ENCODE data around the gene MAG.

The MAG gene

GRCh38 chr19:35297922-35298321, 6.0 kb downstream of the MAG start:
- no peak for DNase-seq (ENCODE audit: low read depth, low spot score)

GRCh38 chr19:35298561-35298972, 6.6 kb downstream of the MAG start:
- no peak for DNase-seq (ENCODE audit: low read depth, low spot score)

GRCh38 chr19:35299523-35300338, 7.8 kb downstream of the MAG start:
- DNase-seq (ENCODE audit: low read depth, low spot score): no peak

- DNase-seq (ENCODE audit: low read depth, low spot score): no peak
These were observed 8.3 kb downstream of the MAG start for GRCh38 chr19:35300339-35300649.

- DNase-seq (ENCODE audit: low read depth, low spot score): no peak
These were observed 10.0 kb downstream of the MAG start for GRCh38 chr19:35301961-35302360.

- DNase-seq (ENCODE audit: low read depth, low spot score): no peak
These were observed 10.5 kb downstream of the MAG start for GRCh38 chr19:35302446-35302845.

GRCh38 chr19:35303357-35303915, 11.5 kb downstream of the MAG start:
- no peak for DNase-seq (ENCODE audit: low read depth, low spot score)

GRCh38 chr19:35304036-35304435, 12.1 kb downstream of the MAG start:
- DNase-seq (ENCODE audit: low read depth, low spot score): no peak

GRCh38 chr19:35305181-35305580, 13.2 kb downstream of the MAG start:
- DNase-seq (ENCODE audit: low read depth, low spot score): no peak

- no peak for DNase-seq (ENCODE audit: low read depth, low spot score)
These were observed 14.7 kb downstream of the MAG start for GRCh38 chr19:35306473-35307246.

GRCh38 chr19:35307931-35308330, 16.0 kb downstream of the MAG start:
- DNase-seq (ENCODE audit: low read depth, low spot score): no peak

- no peak for DNase-seq (ENCODE audit: low read depth, low spot score)
These were observed 16.9 kb downstream of the MAG start for GRCh38 chr19:35308910-35309309.

- DNase-seq (ENCODE audit: low read depth, low spot score): no peak
These were observed 17.7 kb downstream of the MAG start for GRCh38 chr19:35309481-35310279.

GRCh38 chr19:35310331-35310730, 18.4 kb downstream of the MAG start:
- DNase-seq (ENCODE audit: low read depth, low spot score): no peak

- DNase-seq (ENCODE audit: low read depth, low spot score): no peak
These were observed 19.0 kb downstream of the MAG start for GRCh38 chr19:35310811-35311465.

GRCh38 chr19:35311901-35312665, 20.1 kb downstream of the MAG start:
- no peak for DNase-seq (ENCODE audit: low read depth, low spot score)

- no peak for DNase-seq (ENCODE audit: low read depth, low spot score)
These were observed 21.6 kb downstream of the MAG start for GRCh38 chr19:35313587-35313986.

GRCh38 chr19:35314031-35314430, 22.1 kb downstream of the MAG start:
- DNase-seq (ENCODE audit: low read depth, low spot score): no peak

- no peak for DNase-seq (ENCODE audit: low read depth, low spot score)
These were observed 23.0 kb downstream of the MAG start for GRCh38 chr19:35314858-35315470.

GRCh38 chr19:35315883-35316282, 23.9 kb downstream of the MAG start:
- no peak for DNase-seq (ENCODE audit: low read depth, low spot score)

All from brain pericyte (primary cell).